Activated CD8-positive, alpha-beta T cell treated with anti-CD3 and anti-CD28 coated beads for 36 hours (primary cell): ENCODE results near the gene TBC1D17. TPM values are rescaled to one million over a fixed set of nuclear protein-coding genes. Genes with fewer than 3 reads are reported as not detected.
A peak's percentile ranks its signal among the peaks of the same experiment; 100 is the strongest.

Experiments used
- ATAC-seq: fragments of 200-7000 bp; cut with Tn5 transposase; one replicate; pipeline ENCODE4 v1.10.0; 2021; ENCODE audit warnings: mild to moderate bottlenecking, moderate library complexity
- CTCF ChIA-PET: fragments of 350-600 bp; sonication (Branson Sonifier 250); formaldehyde crosslinking; loops from one replicate; lab custom pipeline; 2021; ENCODE audit warnings: antibody characterized with exemption; lab: Charles Lee
- POLR2A ChIA-PET: fragments of 350-600 bp; sonication (Branson Sonifier 250); formaldehyde crosslinking; loops from one replicate; lab custom pipeline; 2021; ENCODE audit warnings: antibody characterized with exemption; lab: Charles Lee
- DNase-seq: peaks from one replicate; pipeline ENCODE4 v3.0.0-alpha.2; 2020
- H3K27ac Mint-ChIP-seq: one replicate; pipeline ENCODE4 v1.8.0; 2021; ENCODE audit warnings: mild to moderate bottlenecking, mixed read lengths
- H3K27me3 Mint-ChIP-seq: one replicate; pipeline ENCODE4 v1.8.0; 2021; ENCODE audit warnings: mixed read lengths
- H3K36me3 Mint-ChIP-seq: one replicate; pipeline ENCODE4 v1.8.0; 2021; ENCODE audit warnings: low read depth, mixed read lengths
- H3K4me1 Mint-ChIP-seq: one replicate; pipeline ENCODE4 v1.8.0; 2021; ENCODE audit warnings: low read depth, mixed read lengths
- H3K4me3 Mint-ChIP-seq: one replicate; pipeline ENCODE4 v1.8.0; 2021; ENCODE audit warnings: mild to moderate bottlenecking, moderate library complexity, mixed read lengths
- H3K9me3 Mint-ChIP-seq: one replicate; pipeline ENCODE4 v1.8.0; 2021; ENCODE audit warnings: mixed read lengths
- CTCF ChIP-seq: fragments of 200-600 bp; IDR thresholded peaks from one replicate; pipeline ENCODE4 v1.8.0; 2022; ENCODE audit warnings: antibody characterized with exemption, mild to moderate bottlenecking
- intact Hi-C: fragments of 100-400 bp; cut with micrococcal nuclease; formaldehyde crosslinking; loops from one replicate; pipeline ENCODE4 v1.10.0; 2022
- total RNA-seq, 2 experiments: library from RNA; stranded (reverse); gene quantifications; one replicate each; pipeline ENCODE4 v1.2.3, GENCODE V29; 2021

TBC1D17 gene
- total RNA-seq, 2 experiments from 2014 or later: 26.6 to 26.8 TPM

GRCh38 chr19:49894879-49895565, 17.5 kb downstream of the TBC1D17 start:
- H3K4me1 Mint-ChIP-seq: peaks cover 58% of the 10 kb centered on the region
- no peaks in the 10 kb centered on the region for H3K9me3 Mint-ChIP-seq
- H3K4me3 Mint-ChIP-seq: peak overlapping the region; percentile 75
- POLR2A ChIA-PET: interaction anchor here (0.9 to 8.9 kb wide), 7 partner anchors 12 to 88 kb away, joined by 3 to 59 read pairs (median 5); partner anchors contain the start of genes ATF5 and NUP62
- no peak for TF ChIP-seq CTCF
- ATAC-seq (no peak), DNase-seq (peak; percentile 68)
- intact Hi-C loops: loop anchor here (5.0 kb wide), 1 partner anchor 37 kb away; no protein-coding TSS in a partner anchor
- peak overlapping the region; percentile 96 for H3K27ac Mint-ChIP-seq
- CTCF ChIA-PET: interaction anchor here (1.7 kb wide), 1 partner anchor 222 kb away, joined by 4 read pairs; no protein-coding TSS in a partner anchor
- peaks cover 2% of the 10 kb centered on the region for H3K36me3 Mint-ChIP-seq
- no peaks in the 10 kb centered on the region for H3K27me3 Mint-ChIP-seq

DNA sequence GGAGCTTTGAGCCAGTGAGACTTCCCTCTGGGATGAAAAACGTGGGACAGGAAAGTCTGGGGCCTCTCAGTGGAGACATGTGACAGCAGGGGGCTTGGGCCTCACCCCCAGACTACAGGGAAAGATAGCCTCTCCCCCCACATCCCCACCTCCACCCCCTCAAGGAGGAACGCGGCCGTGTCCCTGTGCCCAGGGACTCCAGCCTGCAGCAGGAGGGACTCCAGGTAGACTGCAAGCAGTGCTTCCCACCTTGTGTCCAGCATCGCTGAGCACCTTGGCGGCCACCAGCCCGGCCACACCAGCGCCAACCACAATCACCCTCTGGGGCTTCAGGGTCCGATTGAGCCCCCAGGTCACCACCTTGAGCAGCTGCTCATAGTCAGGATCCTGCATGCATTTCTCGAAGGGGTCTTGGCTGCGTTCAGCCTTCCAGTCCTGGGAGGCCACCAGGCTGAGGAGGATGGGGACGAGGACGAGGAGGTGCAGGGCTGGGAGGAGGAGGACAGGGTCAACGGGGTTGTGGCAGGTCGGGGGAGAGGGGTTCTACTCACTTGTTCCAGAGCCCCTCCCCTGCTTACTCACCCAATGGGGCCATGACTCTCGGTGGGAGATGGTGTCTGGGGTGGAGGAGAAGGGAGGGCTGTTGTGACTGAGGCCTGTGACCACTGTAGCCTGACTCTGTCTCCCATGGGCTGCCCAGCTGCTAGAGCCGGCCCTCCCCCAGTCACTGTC, 18.2 kb downstream of the TBC1D17 start:
- no peak for TF ChIP-seq CTCF
- DNase-seq (peak; percentile 48), ATAC-seq (no peak)
- no peaks in the 10 kb centered on the region for H3K9me3 Mint-ChIP-seq
- peaks cover 59% of the 10 kb centered on the region for H3K4me1 Mint-ChIP-seq
- intact Hi-C loops: loop anchor here (5.0 kb wide), 1 partner anchor 37 kb away; no protein-coding TSS in a partner anchor
- H3K36me3 Mint-ChIP-seq: no peaks in the 10 kb centered on the region
- peak overlapping the region; percentile 75 for H3K4me3 Mint-ChIP-seq
- H3K27ac Mint-ChIP-seq: peak overlapping the region; percentile 96
- H3K27me3 Mint-ChIP-seq: no peaks in the 10 kb centered on the region
- CTCF ChIA-PET: interaction anchor here (1.7 to 2.7 kb wide), 2 partner anchors 16 to 223 kb away, joined by 4 to 7 read pairs; no protein-coding TSS in a partner anchor
- POLR2A ChIA-PET: interaction anchor here (0.8 to 8.9 kb wide), 6 partner anchors 10 to 89 kb away, joined by 3 to 59 read pairs (median 5); partner anchors contain the start of genes ATF5 and NUP62

- H3K4me1 Mint-ChIP-seq: peaks cover 60% of the 10 kb centered on the region
- TF ChIP-seq CTCF: no peak
- peak; percentile 89 for DNase-seq
- H3K4me3 Mint-ChIP-seq: peak within 1 kb of the TSS; percentile 75
- H3K36me3 Mint-ChIP-seq: no peaks in the 10 kb centered on the region
- no peaks in the 10 kb centered on the region for H3K9me3 Mint-ChIP-seq
- H3K27ac Mint-ChIP-seq: peak within 1 kb of the TSS; percentile 96
- H3K27me3 Mint-ChIP-seq: no peaks in the 10 kb centered on the region
- peak; percentile 68 for ATAC-seq
- ChIA-PET CTCF (interaction anchor here (1.0 to 2.7 kb wide), 3 partner anchors 8 to 17 kb away, joined by 3 to 7 read pairs (median 4); no protein-coding TSS in a partner anchor), POLR2A (interaction anchor here (0.8 to 8.9 kb wide), 6 partner anchors 11 to 128 kb away, joined by 3 to 59 read pairs (median 6); partner anchors contain the start of genes AKT1S1, ATF5, NUP62 and TBC1D17)
- intact Hi-C loops: loop anchor here (5.0 kb wide), 1 partner anchor 35 kb away; no protein-coding TSS in a partner anchor
Observed at GRCh38 chr19:49896863-49897621, 19.5 kb downstream of the TBC1D17 start, which contains the start of gene IL4I1. Gene IL4I1, minus strand, starts transcription at chr19:49896887. Its CDS starts 727 bp downstream, at chr19:49896160.

DNA sequence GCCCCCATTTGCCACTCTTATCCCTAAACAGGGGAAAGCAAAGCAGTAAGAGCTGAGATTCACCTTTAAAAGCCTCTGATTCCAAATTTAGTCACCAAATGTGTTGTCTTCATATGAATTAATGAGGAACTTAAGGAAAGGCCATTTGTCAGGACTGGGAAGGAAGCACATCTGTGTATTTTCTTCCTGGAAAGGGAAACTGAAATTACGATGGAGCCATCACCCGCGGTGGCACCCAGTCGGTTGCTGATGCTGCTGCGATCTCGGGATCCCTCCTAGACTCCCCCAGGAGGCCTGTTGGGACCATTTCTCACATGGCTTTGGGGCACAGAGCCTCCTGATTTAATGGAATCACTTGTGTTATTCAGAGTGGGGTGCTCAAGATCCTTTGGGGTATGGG, 26.6 kb downstream of the TBC1D17 start:
- TF ChIP-seq CTCF: no peak
- intact Hi-C loops: no loop called here
- ChIA-PET CTCF (interaction anchor here (1.9 kb wide), 1 partner anchor 13 kb away, joined by 10 read pairs; no protein-coding TSS in a partner anchor), POLR2A (interaction anchor here (1.2 to 1.9 kb wide), 2 partner anchors 9 to 16 kb away, joined by 5 to 6 read pairs; no protein-coding TSS in a partner anchor)
- peaks cover 50% of the 10 kb centered on the region for H3K4me1 Mint-ChIP-seq
- H3K9me3 Mint-ChIP-seq: no peaks in the 10 kb centered on the region
- H3K36me3 Mint-ChIP-seq: peaks cover 30% of the 10 kb centered on the region
- ATAC-seq (no peak), DNase-seq (no peak)
- peak overlapping the region; percentile 55 for H3K27ac Mint-ChIP-seq
- no peaks in the 10 kb centered on the region for H3K27me3 Mint-ChIP-seq
- H3K4me3 Mint-ChIP-seq: peak overlapping the region; percentile 12
